22Rv1 (cell line): ENCODE results near the gene CTNND2.
A peak's percentile ranks its signal among the peaks of the same experiment; 100 is the strongest.

Source experiments
- H3K27ac ChIP-seq: fragments of 450-650 bp; 2 replicates; pipeline ENCODE4 v1.5.1; 2017
- CTCF ChIP-seq: fragments of 450-650 bp; IDR thresholded peaks from 2 replicates; pipeline ENCODE4 v1.5.1; 2017; ENCODE audit warnings: mild to moderate bottlenecking
- ZFX ChIP-seq: fragments of 450-650 bp; IDR thresholded peaks from 2 replicates; pipeline ENCODE4 v1.6.1; 2017; ENCODE audit warnings: antibody characterized with exemption, borderline replicate concordance

Gene CTNND2

GRCh38 chr5:10989577-10990263, 914.5 kb downstream of the CTNND2 start:
- TF ChIP-seq CTCF = no peak
- TF ChIP-seq ZFX = no peak
- H3K27ac ChIP-seq = no peak overlapping the region

- no peak for TF ChIP-seq CTCF
Observed at GRCh38 chr5:10988622-10989021, 915.6 kb downstream of the CTNND2 start.

GRCh38 chr5:10987925-10988504, 916.2 kb downstream of the CTNND2 start:
- no peak overlapping the region for H3K27ac ChIP-seq
- TF ChIP-seq ZFX = no peak
- TF ChIP-seq CTCF = peak; percentile 96

More at GRCh38 chr5:10988622-10989021, 915.6 kb downstream of the CTNND2 start:
- H3K27ac ChIP-seq = no peak overlapping the region

GRCh38 chr5:10987276-10987924, 916.8 kb downstream of the CTNND2 start:
- no peak for TF ChIP-seq CTCF
- no peak for TF ChIP-seq ZFX
- H3K27ac ChIP-seq = no peak overlapping the region

GRCh38 chr5:10985721-10986110, 918.5 kb downstream of the CTNND2 start:
- H3K27ac ChIP-seq = no peak overlapping the region
- no peak for TF ChIP-seq ZFX
- TF ChIP-seq CTCF = no peak

GRCh38 chr5:10985091-10985720, 919.0 kb downstream of the CTNND2 start:
- TF ChIP-seq ZFX (no peak), CTCF (no peak)
- no peak overlapping the region for H3K27ac ChIP-seq
